SIG-M5 (cell line): ENCODE measurements around the gene ANKS3.

Experiments
- DNase-seq: peaks from one replicate; lab custom pipeline; 2025; lab: John Stamatoyannopoulos, UW

ANKS3 gene

DNA sequence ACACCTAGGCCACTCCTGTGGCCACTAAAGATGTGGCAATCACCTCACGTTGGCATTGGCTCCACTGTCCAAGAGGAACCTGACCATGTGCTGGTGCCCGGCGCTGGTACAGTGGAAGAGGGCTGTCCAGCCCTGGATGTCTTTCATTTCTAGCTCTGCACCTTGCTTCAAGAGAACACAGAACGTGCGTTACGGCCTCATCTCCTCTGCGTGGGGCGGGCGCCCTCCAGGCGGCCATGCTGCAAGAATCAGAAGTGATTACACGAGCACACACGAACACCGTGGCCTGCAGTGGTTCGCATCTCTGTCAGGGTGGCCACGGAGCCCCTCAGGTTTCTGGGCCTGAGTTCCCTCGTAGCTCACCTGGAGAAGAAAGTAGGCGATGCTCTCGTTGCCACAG lies 7.5 kb downstream of the ANKS3 start:
- DNase-seq, result no peak

DNA sequence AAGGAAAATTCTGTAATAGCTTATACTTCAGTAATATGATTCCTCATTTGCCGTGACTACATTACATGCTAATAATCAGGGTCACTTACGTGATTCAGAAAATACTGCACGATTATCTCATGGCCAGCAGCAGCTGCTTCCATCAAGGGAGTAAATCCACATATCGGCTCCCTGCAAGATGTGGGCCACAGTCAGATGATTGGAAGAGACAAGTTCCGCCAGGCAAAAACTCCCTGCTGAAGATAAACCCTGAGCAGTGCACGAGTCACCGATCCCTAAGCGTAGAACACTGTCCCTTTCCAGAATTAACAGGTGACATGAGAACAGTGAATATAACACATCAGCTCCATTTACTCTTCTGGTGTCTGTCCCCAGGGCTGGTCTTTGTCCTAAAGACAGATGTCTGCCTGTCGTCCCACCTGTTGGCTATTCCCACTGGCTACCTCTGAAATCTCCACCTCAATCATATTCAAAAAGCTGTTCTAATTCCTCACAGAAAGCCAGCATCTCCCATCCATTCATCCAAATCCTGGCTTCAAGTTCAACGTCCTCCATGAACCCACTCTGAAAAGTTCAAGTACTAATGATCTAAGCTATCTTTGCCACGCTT lies 9.3 kb downstream of the ANKS3 start:
- no peak for DNase-seq

DNA sequence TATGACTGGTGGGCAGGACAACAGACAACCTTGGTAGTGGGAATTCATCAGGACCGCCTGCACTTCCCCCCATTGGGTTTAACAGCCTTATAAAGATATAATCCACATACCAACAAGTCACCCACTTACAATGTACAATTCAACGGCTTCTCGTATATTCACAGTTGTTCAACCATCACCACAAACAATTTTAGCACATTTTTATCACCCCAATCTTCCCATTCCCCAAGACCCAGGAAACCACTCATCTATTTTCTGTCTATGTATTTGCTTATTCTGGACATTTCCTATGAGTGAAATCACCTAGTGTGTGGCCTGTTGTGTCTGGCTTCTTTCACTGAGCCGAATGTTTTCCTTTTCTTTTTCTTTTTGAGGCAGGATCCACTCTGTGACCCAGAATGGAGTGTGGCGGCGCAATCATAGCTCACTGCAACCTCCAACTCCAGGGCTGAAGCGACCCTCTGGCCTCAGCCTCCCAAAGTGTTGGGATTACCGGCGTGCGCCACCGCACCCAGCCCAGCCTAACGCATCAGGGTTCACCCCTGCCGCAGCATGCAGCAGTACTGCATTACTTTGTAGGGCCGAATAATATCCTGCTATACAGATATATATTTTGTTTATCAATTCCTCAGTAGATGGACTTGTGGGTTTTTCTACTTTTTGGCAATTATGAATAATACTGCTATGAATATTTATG lies 10.9 kb downstream of the ANKS3 start:
- no peak for DNase-seq

DNA sequence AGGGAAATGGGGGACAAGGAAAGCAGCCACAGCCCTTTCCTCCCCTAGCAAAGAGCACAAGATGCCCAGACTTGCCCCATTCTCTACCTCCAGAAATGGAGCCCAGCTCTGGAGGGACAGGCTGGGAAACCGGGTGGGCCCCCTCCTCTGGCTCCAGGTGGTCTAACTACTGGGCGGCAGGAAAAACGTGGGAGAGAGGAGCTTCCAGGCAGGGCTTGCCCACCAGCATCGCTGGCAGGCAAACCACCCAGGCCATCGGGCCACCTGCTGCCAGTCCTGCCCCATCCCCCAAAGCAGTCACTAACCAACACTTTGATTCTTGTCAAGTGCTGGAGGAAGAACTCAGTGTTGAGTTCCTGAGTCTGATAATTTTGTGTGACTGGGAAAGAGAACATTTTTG lies 15.6 kb downstream of the ANKS3 start:
- DNase-seq, result no peak

DNA sequence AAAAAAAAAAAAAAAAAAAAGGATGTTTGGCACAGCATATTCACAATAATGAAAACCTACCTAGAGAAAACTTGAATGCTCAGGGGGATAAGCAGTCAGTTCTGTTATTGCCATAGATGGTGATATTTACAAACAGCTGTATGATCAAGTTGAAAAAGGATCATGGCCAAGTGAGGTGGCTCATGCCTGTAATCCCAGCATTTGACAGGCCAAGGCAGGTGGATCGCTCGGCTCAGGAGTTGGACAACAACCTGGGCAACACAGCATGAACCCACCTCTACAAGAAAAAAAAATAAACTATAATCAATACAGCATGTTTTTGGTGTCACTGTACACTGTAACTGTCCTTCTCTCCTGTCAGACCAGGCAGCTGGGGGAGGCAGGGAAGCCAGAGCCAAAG lies 19.1 kb downstream of the ANKS3 start:
- no peak for DNase-seq

DNA sequence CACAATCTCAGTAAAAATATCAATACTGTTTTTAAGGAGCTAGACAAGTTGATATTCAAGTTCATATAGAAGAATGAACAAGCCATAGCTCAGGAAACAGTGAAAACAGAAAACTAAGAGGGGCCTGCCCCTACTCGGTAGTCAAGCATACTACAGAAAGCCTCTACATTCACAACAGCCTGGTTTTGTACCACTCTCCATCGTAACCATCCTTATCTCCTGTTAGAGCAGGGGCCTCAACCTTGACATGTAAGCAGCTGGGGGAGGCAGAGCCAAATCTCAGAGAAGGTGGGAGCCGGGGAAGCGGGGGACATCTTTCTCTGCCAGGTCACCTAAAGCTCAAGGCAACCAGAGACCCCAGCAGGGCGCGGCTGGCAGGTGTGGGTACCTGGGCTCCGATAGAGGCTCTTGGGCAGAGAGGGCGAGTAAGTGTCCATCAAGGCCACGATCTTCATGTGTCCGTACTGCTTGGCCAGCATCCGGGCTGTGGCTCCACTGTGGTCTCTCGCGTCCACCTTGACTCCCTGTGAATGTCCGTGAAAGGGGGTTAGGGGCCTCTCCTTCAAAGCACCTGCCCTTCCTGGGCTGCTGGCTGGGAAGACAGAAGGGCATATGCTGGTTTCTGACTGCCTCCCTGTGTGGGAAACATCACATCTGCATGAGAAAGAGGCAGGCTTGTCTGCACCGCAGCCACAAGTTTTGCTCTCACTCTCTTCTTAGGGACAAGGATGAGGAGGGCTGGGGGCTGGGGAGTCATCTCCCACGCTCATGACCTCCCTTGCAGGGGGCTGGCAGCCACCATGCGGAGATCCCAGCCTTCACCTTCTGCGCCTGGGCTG lies 20.2 kb downstream of the ANKS3 start:
- DNase-seq, result no peak

DNA sequence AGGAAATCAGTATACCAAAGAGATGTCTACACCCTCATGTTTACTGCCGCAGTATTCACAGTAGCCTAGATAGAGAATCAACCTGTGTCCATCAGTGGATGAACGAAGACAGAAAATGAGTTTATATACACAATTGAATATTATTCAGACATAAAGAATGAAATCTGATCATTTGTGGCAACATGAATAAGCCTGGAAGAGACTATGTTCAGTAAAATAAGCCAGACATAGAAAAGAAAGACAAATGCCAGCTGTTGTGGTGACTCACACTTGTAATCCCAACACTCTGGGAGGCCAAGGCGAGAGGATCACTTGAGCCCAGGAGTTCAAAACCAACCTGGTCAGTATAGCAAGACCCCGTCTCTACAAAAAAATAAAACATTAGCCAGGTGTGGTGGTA lies 24.6 kb downstream of the ANKS3 start:
- DNase-seq, result no peak

DNA sequence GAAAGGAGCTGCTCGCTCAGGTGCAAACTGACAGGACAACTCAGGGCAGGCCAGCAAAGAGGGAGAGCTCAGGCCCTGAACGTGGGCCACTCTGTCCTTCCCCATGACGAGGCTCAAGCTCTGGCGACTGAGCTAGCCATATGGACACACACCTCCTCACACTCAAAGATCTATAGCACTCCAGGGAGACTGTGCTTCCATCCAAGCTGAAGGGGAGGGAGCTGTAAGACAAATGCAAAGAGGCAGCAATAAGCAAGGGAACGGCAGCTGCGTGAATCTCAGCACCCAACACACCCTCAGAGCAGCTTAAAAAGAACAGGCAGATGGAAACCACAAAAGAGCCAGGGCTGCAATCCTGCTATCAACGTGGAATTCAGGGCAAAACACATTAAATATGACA lies 27.2 kb downstream of the ANKS3 start:
- DNase-seq, result no peak

DNA sequence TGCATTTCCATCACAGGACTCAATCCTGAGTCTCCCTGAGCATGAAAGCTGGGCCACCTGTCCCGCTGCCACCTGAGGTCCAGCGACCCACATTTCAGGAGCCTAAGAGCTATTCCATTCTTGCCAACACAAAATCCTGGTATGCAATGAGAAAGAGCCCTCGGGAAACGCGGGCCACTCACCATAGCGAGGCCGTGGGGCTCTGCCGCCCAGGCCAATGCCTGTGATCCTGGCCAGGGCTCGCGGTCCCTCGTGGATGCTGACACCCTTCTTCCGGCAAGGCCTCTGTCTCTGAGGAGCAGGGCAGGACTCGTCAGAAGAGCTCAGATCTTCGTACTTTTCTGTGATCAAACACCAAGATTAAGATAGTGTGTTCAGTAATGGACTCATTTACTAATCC lies 29.2 kb downstream of the ANKS3 start:
- DNase-seq, result no peak

DNA sequence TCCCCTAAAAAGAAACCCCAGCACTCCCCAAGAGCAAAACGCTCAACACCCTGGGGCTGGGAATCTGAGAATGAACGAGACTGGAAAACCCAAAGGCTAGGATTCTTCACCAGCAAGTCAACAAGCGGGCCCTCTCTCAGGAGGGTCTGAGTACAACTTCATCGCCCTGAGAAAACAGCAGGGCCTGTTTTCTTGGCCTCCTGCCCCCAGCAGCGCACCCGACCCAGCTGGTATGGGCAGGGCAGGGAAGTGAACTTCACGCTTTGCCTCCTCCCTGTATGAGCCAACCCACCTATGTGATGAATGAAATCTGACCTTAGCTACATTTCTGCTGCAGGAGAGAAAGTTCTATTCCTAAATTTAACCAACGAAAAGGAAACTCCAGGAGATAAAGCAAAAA lies 29.6 kb downstream of the ANKS3 start:
- DNase-seq, result no peak

DNA sequence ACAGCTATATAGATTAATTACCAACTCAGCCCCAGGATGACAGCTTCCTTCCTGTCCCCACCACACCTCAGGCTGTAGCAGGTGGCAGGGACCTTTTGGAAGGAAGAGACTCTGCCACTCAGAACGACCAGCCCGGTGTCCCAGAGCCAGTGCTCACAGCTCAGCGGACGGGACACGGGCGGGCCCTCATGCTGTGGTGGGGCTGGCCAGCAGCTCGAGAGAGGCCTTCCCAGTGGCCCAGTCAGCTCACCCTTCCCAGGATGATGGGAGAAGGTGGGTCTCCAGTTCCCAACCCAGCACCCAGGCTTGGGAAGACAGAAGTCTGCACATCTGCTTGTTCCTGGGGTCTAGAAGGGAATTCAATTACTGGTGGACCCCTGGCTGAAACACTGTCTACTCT lies 30.2 kb downstream of the ANKS3 start:
- DNase-seq, result no peak

DNA sequence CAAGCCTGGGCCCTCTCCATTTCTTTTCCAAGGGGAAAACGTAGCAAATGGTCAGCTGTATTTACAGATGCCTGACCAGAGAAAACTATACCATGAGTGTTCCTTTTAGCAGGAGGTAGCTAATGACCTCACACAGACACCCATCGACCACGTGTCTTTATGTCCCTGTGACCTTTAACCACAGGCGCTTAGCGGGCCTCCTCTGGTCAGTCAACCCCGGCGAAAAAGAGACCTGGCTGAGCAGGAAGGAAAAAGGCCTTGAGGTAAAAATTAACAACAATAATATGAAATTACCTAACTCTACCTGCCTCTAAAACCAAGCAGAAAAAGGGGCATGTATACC lies 31.6 kb downstream of the ANKS3 start:
- DNase-seq, result no peak

DNA sequence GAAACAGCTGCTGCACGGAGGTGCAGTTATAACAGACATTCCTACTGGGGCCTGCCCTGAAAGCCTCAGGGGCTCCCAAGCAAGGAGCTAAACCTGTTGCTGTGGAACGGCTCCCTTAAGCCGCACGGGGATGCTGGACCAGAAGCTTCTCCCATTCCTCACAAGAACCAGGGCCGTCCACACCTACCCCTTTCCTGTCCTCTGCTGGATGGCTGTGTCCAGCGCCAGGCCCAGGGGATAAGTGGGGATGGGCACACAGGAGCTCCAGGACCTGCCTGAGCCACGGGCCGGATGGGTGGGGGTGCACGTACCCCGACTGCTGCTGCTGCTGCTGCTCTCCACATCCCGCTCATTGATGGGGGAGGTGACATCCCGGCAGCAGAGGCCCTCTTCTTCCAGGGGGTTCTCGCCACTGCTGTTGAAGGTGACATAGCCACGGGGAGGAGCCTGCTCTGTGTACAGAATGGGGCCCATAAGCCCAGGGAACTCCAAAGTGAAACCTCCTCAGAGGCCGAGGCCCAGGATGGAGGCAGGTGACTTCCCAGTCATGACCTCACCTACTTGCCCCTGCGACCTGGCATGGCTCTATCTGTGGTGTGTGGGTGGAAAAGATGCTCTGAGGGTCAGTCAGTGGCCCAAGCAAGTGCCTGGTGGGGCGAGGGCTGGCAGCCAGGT lies 32.1 kb downstream of the ANKS3 start:
- no peak for DNase-seq

DNA sequence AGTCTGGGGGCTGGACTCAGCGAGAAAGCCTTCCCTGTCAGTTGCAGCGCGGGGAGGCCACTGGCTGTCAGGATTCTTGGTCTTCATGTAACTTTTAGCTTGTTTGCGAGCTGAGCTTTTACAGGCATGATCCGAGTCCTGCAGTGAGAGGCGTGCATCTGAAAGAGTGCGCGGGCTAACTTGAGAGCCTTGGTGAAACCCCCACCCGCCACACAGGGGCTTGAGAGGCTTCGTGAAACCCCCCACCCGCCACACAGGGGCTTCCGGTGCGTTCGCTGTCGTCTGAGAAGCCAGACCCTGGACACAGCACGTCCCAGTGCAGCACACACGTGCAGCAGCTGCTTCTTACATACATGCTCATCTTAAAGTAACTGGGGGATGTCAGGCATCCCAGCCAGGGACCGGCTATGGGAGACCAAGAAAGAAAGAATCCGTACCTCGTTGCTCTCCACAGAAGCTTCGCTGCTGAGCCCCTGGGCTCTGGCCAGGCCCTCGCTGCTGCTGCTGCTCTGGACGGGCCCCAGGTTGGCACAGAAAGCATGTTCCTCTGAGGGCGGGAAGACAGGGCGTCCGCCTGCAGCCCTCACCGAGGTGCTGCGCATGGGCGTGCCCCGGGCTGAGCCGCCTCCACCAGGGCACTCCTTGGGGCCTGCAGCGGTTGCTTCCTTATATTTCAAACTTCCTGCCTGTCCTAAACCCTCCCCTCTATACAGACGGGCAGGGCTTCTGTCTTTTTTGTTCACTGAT lies 32.9 kb downstream of the ANKS3 start:
- no peak for DNase-seq

DNA sequence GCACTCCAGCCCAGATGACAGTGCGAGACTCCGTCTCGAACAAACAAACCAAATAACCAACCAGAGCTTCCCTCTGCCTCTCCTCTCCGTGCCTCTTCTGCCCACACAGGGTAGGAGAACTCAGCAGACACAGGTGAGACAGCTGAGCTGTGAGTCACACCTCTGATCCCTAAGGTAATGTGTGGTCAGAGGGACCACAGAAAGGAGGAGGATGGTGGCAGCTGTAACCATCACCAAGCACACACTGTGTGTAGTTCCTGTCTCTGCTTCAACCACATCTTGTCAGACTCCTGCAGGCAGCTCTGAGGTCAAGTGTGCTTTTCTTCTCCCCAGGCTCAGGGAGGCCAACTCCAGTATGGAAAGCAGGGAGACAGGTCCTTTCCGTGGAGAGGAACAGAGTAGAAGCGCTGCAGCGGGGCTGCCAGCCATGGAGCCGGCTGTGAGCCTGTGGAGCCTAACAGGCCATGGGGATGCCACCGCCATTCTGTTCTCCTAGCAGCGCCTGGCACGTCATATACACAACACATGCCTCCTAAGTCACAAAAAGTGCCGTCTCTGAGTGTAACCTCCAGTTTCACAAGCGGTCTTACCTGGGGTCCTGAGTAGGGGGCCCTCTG lies 33.6 kb downstream of the ANKS3 start:
- DNase-seq, result no peak

DNA sequence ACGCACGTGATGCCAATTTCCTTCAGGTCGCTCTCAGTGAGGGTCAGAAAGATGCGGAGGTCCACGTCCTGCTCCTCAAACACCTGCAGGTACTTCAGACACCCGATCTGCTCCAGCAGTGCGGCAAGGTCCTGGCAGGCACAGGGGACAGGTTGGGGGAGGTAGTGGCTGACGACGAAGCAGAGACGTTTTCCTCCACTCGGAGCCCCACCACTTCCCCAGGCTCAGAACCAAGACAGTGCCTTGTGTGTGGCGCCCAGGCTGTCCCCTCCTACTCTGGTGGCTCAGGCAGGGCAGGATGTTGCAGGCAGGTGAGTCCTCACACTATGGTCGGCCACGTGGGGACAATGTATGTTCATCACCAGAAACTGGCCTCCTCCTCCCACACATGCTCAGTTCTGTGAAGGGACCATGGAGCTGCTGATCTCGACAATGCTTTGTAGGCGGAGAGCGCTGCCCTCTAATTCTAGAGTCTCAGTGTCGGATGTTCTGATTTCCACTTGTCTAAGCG lies 35.0 kb downstream of the ANKS3 start:
- DNase-seq, result no peak

DNA sequence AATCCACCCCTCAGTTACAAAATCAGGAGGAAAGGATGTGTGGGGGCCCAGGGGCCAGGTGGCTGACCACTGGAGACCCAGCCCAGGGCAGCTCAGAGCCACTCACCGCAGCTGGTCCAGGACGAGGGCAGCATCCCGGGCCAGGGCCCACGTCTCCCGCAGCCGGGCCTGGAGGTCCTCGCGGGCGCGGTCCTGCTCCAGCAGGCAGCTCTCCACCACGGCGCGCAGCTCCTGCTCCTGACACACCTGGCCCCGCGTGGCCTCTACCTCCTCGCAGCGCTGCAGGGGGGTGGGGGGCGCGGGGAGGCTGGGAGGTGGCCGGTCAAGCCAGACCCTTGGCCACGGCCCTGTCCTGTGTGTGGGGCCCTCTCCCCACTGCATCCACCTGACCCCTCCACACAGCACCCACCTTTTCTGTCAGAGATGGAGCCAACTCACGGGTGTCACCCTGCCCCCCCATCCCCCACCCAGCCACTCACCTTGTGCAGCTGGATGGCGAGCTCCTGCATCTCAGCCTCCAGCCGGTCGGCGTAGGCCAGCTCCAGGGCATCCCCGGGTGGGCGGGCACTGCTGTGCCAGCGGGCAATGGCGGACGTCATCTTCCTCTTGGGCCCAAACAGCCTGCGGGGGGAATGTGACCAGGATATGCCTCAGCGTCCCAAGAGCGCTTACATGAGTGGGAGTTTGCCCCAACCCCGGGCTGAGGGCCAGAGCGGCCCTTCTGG lies 35.6 kb downstream of the ANKS3 start:
- DNase-seq, result no peak

DNA sequence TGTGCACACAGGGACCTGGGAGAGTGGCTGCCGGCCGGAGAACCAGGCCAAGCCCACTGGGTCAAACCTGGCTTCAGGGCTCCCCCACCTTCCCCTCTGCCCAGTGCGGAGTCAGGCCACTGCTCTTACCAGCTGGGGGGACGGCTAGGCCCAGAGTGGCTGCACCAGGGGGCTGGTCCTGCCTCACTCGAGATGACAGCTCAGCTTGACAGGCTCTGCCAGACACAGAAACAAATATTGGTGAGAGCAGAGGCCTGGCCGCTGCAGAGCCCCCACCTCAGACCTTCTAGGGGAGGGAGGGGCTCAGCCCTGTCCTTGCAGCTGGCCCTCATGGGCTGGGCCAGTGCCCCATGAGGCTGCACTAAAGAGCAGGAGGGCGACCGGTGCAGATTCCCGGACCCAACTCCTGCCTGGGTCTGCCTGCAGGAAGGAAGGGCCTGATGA lies 36.2 kb downstream of the ANKS3 start:
- no peak for DNase-seq

DNA sequence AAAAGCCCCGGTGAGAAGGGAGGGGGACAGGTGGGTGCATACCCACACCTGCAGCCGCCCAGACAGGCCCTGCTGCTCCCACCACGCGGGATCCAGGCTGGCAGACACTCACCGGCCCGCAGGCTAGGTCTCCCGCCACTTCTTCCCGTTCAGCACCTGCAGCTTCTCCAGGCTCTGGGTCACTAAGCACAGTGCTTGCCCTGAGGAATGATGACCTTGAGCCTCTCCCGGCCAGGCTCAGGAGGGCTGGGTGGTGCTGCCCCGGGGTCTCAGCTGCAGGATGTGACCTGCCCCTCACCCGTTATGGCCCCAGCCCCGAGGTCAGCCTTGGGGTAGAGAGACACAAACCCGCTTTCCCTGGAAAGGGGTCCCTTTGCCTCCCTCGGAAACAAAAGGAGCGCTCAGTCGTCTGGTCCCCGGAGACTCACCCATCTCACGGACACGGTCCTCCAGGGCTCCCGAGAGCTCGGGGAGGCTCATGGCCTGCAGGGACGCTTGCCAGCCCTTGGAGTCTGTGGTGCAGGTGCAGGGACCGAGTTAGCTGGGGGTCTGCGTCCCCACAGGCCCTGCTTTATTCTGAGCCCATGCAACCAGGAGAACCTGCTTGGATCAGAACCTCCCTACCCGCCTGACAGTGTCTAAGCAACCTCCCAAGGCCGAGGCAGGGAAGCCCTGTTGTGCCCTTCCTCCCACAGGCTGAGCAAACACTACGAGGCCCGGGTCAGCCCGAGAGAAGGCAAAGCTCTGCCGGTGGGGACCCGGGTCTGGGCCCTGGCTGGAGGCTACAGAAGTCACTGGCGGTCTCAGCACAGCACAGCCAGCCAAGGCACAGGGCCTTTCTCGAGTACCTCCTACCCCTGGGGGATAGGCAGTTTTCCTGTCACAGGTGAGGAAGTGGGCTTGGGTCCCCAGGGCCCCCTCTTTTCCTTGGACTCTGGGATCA lies 36.9 kb downstream of the ANKS3 start:
- no peak for DNase-seq
